OCI-LY7 (cell line): Measurements from ENCODE around the gene SCGB1C1. TPM values are rescaled to one million over a fixed set of nuclear protein-coding genes. Genes with fewer than 3 reads are reported as not detected.

Experiments used
- BruUV-seq: library from RNA; stranded (reverse); fragments of 400-500 nt; replicated peaks from 2 replicates; lab custom pipeline; 2021; lab: Mats Ljungman, UMichigan
- CTCF ChIA-PET: fragments of 300-600 bp; sonication (Branson Sonifier 250); formaldehyde crosslinking; loops from one replicate; lab custom pipeline; 2022; ENCODE audit warnings: antibody characterized with exemption; ENCODE audit not compliant: unreplicated experiment; lab: Charles Lee
- POLR2A ChIA-PET: fragments of 300-600 bp; sonication (Branson Sonifier 250); formaldehyde crosslinking; loops from one replicate; lab custom pipeline; 2022; ENCODE audit warnings: antibody characterized with exemption; lab: Charles Lee
- DNase-seq: peaks from one replicate; pipeline ENCODE4 v3.0.0-alpha.2; 2015; ENCODE audit warnings: low spot score
- H2AFZ ChIP-seq: fragments of 200-600 bp; sonication (generic), shearing (Covaris generic); 2 replicates; pipeline ENCODE4 v1.6.1; 2014; ENCODE audit warnings: mild to moderate bottlenecking, antibody characterized with exemption, low read length, moderate library complexity
- H3K27ac ChIP-seq: fragments of 200-600 bp; sonication (generic); 2 replicates; pipeline ENCODE4 v1.5.1; 2014; ENCODE audit warnings: mixed run types, low read depth, mild to moderate bottlenecking, moderate library complexity, low read length, inconsistent platforms; ENCODE audit not compliant: poor library complexity, severe bottlenecking
- H3K36me3 ChIP-seq: fragments of 200-600 bp; sonication (generic); 2 replicates; pipeline ENCODE4 v1.6.1; 2014; ENCODE audit warnings: mild to moderate bottlenecking, antibody characterized with exemption, low read length, moderate library complexity, mixed read lengths; ENCODE audit not compliant: insufficient read depth
- H3K4me1 ChIP-seq: fragments of 200-600 bp; sonication (generic); 2 replicates; pipeline ENCODE4 v1.5.1; 2014; ENCODE audit warnings: mild to moderate bottlenecking, low read length; ENCODE audit not compliant: insufficient read depth, poor library complexity, severe bottlenecking
- H3K4me2 ChIP-seq: fragments of 200-600 bp; sonication (generic); 2 replicates; pipeline ENCODE4 v1.6.1; 2014; ENCODE audit warnings: mild to moderate bottlenecking, low read length
- H3K4me3 ChIP-seq: fragments of 200-600 bp; sonication (generic); 2 replicates; pipeline ENCODE4 v1.5.1; 2014; ENCODE audit warnings: mild to moderate bottlenecking, low read depth, low read length; ENCODE audit not compliant: poor library complexity, severe bottlenecking
- H3K79me2 ChIP-seq: fragments of 200-600 bp; sonication (generic); 2 replicates; pipeline ENCODE4 v1.6.1; 2016; ENCODE audit warnings: low read depth, mild to moderate bottlenecking, low read length, moderate library complexity, mixed read lengths; ENCODE audit not compliant: insufficient read depth
- H3K9me2 ChIP-seq: fragments of 200-600 bp; sonication (generic); 2 replicates; pipeline ENCODE4 v1.6.1; 2016; ENCODE audit warnings: mild to moderate bottlenecking, low read length, mixed read lengths; ENCODE audit not compliant: insufficient read depth
- H3K9me3 ChIP-seq: fragments of 200-600 bp; sonication (generic); 2 replicates; pipeline ENCODE4 v1.6.1; 2014; ENCODE audit warnings: mild to moderate bottlenecking, mixed run types, low read length, mixed read lengths
- H4K20me1 ChIP-seq: fragments of 200-600 bp; sonication (generic); 2 replicates; pipeline ENCODE4 v1.6.1; 2014; ENCODE audit warnings: mild to moderate bottlenecking, antibody characterized with exemption, low read length, moderate library complexity, mixed read lengths; ENCODE audit not compliant: insufficient read depth
- CTCF ChIP-seq: fragments of 200-600 bp; sonication (generic); conservative IDR thresholded peaks from 2 replicates; pipeline ENCODE4 v1.5.1; 2014; ENCODE audit warnings: mild to moderate bottlenecking, antibody characterized with exemption, low read length, moderate library complexity, mixed read lengths
- EZH2phosphoT487 ChIP-seq: fragments of 200-600 bp; sonication (generic); IDR thresholded peaks from 2 replicates; pipeline ENCODE4 v1.6.1; 2018; ENCODE audit warnings: low read depth, borderline replicate concordance, mild to moderate bottlenecking, mixed run types, antibody characterized with exemption, low read length, moderate library complexity, mixed read lengths
- intact Hi-C: fragments of 100-400 bp; cut with micrococcal nuclease; formaldehyde crosslinking; loops from one replicate; pipeline ENCODE4 v1.10.0; 2022; ENCODE audit not compliant: unreplicated experiment
- total RNA-seq, 2 experiments: library from RNA; depleted of rRNA in 1 of 2; stranded (reverse); fragments of >200 nt in 1 of 2; shearing (Covaris generic) in 1 of 2; gene quantifications; 2 replicates each; pipeline ENCODE4 v1.2.3, GENCODE V29; 2014 to 2022

Gene SCGB1C1
- total RNA-seq, 2 experiments from 2014 or later = not detected

GRCh38 chr11:211741-212140, 18.9 kb downstream of the SCGB1C1 start:
- BruUV-seq = no TSS peak
- Histone ChIP-seq H2AFZ (no peak overlapping the region), H3K9me2 (no peaks in the 10 kb centered on the region), H3K36me3 (peaks cover 71% of the 10 kb centered on the region), H3K79me2 (peaks cover 27% of the 10 kb centered on the region), H3K4me2 (no peak overlapping the region), H4K20me1 (no peaks in the 10 kb centered on the region), H3K4me1 (peaks cover 14% of the 10 kb centered on the region), H3K4me3 (no peak overlapping the region), H3K27ac (no peak overlapping the region), H3K9me3 (no peaks in the 10 kb centered on the region)
- no peak for TF ChIP-seq CTCF
- no peak for TF ChIP-seq EZH2phosphoT487
- CTCF ChIA-PET = no interaction called here
- POLR2A ChIA-PET = no interaction called here
- intact Hi-C loops = no loop called here
- no peak for DNase-seq

GRCh38 chr11:212150-213100, 19.5 kb downstream of the SCGB1C1 start:
- no peak overlapping the region for H3K4me2 ChIP-seq
- H3K4me1 ChIP-seq = peaks cover 14% of the 10 kb centered on the region
- no peak for DNase-seq
- no peak overlapping the region for H3K4me3 ChIP-seq
- no peak overlapping the region for H3K27ac ChIP-seq
- no peak for TF ChIP-seq EZH2phosphoT487
- TF ChIP-seq CTCF = no peak
- no peaks in the 10 kb centered on the region for H4K20me1 ChIP-seq
- CTCF ChIA-PET = no interaction called here
- no peaks in the 10 kb centered on the region for H3K9me3 ChIP-seq
- BruUV-seq = no TSS peak
- peaks cover 25% of the 10 kb centered on the region for H3K79me2 ChIP-seq
- POLR2A ChIA-PET = no interaction called here
- intact Hi-C loops = no loop called here
- H3K9me2 ChIP-seq = no peaks in the 10 kb centered on the region
- H3K36me3 ChIP-seq = peaks cover 72% of the 10 kb centered on the region
- H2AFZ ChIP-seq = no peak overlapping the region

- intact Hi-C loops = no loop called here
- ChIA-PET POLR2A (no interaction called here), CTCF (no interaction called here)
- H4K20me1 ChIP-seq = no peaks in the 10 kb centered on the region
- H3K27ac ChIP-seq = no peak overlapping the region
- no peak overlapping the region for H3K4me2 ChIP-seq
- no peak overlapping the region for H3K4me3 ChIP-seq
- H3K9me2 ChIP-seq = no peaks in the 10 kb centered on the region
- peaks cover 14% of the 10 kb centered on the region for H3K4me1 ChIP-seq
- peaks cover 72% of the 10 kb centered on the region for H3K36me3 ChIP-seq
- H3K79me2 ChIP-seq = peaks cover 23% of the 10 kb centered on the region
- DNase-seq = no peak
- no TSS peak for BruUV-seq
- no peak for TF ChIP-seq CTCF
- TF ChIP-seq EZH2phosphoT487 = no peak
- H3K9me3 ChIP-seq = no peaks in the 10 kb centered on the region
- no peak overlapping the region for H2AFZ ChIP-seq
Observed at GRCh38 chr11:213111-213510, 20.2 kb downstream of the SCGB1C1 start.
